HG03354 (cell line): ENCODE results near the gene ESYT3.

Experiments
- ATAC-seq: cut with Tn5 transposase; IDR thresholded peaks from one replicate; pipeline ENCODE4 v1.9.1; 2021; ENCODE audit warnings: mild to moderate bottlenecking; ENCODE audit not compliant: unreplicated experiment, poor library complexity, severe bottlenecking

The ESYT3 gene, protein sequence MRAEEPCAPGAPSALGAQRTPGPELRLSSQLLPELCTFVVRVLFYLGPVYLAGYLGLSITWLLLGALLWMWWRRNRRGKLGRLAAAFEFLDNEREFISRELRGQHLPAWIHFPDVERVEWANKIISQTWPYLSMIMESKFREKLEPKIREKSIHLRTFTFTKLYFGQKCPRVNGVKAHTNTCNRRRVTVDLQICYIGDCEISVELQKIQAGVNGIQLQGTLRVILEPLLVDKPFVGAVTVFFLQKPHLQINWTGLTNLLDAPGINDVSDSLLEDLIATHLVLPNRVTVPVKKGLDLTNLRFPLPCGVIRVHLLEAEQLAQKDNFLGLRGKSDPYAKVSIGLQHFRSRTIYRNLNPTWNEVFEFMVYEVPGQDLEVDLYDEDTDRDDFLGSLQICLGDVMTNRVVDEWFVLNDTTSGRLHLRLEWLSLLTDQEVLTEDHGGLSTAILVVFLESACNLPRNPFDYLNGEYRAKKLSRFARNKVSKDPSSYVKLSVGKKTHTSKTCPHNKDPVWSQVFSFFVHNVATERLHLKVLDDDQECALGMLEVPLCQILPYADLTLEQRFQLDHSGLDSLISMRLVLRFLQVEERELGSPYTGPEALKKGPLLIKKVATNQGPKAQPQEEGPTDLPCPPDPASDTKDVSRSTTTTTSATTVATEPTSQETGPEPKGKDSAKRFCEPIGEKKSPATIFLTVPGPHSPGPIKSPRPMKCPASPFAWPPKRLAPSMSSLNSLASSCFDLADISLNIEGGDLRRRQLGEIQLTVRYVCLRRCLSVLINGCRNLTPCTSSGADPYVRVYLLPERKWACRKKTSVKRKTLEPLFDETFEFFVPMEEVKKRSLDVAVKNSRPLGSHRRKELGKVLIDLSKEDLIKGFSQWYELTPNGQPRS

DNA sequence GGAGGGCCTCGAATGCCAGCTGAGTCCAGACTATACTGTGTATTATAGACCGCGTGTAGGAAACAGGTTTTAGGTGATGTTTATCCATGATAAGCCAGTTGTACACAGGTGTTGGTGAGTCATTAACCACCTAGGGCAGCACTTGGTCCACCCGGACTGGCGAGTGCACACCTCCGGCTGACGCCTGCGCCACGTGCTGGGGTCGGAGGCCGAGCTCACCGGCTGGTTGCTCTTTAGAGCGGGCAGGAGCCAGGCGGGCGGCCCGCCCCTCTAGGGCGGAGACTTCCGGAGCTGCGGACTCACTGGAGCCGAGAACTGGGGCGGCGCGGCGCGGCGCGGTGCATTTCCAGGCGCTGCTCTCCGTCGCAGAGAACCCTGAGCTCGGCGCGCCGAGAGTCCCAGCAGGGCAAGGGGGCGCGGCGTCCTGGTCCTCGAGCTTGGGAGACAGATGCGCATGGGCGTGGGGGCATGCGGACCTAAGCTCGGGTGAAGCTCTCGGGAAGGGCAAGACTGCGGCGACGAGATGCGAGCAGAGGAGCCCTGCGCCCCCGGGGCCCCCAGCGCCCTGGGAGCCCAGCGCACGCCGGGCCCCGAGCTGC is at the start of gene ESYT3:
ESYT3 (plus strand) TSS at position 341 of the 599 bp plus-strand sequence; CDS start at position 524, 183 bp downstream.
- ATAC-seq = no peak

DNA sequence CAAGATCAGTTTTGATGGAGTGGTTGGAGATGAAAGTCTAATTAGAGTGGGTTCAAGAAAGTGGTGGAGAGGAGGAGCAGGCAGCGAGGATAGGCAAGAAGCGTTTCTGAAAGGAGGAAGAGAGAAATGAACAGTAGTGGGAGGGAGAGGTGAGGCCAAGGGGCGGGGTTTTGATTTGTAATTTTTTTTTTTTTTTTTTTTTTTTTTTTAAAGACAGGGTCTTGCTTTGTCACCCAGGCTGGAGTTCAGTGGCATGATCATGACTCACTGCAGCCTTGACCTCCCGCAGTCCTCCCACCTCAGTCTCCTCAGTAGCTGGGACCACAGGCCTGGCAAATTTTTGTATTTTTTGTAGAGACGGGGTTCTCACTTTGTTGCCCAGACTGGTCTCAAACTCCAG is 49.4 kb upstream of the ESYT3 start:
- ATAC-seq = no peak

DNA sequence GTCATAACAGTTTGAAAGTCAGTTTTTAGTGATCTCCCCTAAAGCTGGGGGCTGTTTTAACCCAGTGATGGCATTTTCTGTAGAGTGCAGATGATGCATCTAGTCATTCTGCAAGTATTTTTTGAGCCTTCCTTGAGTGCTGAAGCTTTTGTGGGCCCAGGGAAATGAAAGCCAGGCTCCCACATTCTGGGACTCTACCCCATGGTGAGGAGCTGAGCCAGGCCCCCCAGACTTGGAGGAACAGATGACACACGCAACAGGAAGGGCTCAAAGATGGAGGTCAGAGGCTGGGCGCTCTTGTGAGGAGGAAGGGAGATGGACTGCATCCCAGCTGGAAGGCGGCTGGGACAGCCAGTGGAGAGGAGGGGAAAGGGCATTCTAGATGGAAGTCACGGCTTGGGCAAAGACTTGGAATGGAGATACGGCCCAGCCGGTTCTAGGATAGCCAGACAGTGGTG is 45.2 kb upstream of the ESYT3 start:
- ATAC-seq = no peak

DNA sequence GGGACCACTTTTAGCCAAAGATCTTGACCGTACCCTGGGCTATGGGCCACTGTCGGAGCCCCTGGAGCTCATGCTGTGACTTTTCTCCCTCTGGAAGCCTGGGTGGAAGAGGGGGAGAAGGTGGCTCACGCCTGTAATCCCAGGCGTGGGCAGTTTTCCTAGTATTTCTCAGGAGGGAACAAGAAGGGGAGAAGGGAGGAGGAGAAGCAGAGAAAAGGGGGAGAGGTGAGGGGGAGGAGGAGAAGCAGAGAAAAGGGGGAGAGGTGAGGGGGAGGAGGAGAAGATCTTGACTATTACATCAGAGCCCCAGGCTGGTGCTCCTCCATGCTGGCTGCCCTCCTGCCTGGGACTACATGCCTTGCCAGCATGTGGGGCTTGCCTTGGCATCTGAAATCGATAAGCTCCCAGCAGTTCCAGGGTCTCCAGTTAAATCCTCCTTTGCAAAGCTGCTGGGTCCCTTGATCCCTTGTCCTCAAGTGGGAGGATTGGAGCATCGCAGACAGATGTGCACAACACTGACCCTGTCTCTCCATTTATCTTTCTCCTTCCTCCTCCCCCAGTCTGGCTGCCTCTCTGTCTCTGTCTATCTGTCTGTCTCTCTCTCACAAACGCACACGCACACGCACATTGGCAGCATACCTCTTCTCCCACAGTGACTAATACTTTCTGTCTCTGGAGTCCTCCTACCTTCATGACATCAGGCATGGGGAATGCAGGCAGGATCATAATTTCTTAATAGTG is 44.4 kb upstream of the ESYT3 start:
- no peak for ATAC-seq

DNA sequence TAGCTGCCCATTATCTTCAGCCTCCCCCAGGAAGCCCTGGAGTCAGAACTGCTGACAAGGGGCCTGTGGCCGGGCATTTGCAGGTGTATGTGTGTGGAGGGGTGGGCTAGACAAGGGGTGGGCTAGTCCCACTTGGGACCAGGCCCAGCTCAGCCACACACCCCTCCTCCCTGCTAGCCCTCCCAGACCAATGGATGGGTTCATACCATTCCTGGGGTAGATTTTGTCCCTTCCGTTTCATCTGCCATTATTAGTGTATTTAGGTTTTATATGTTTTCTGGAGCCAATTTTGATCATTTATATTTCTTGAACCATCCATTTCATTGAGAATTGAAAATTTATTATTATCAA is 43.9 kb upstream of the ESYT3 start:
- ATAC-seq = no peak

DNA sequence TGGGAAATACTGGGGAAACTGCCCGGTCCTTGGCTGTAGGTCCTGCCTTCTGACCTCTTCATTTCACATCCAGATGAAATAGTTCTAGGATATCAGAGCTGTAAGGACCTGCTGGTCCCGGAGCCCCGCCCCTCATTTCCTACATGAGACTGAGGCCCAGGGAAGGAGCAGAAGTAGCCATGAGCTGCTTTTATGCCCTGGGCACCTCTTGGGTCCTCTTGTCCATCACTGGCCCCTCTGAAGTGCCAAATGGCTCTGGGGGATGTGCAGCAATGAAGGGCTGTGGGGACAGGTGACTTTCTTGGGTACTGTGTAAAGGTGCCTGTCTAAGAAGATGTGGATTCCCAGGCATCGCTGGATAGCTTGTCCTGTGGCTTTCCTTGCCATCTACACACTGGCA is 40.3 kb upstream of the ESYT3 start:
- ATAC-seq = no peak

DNA sequence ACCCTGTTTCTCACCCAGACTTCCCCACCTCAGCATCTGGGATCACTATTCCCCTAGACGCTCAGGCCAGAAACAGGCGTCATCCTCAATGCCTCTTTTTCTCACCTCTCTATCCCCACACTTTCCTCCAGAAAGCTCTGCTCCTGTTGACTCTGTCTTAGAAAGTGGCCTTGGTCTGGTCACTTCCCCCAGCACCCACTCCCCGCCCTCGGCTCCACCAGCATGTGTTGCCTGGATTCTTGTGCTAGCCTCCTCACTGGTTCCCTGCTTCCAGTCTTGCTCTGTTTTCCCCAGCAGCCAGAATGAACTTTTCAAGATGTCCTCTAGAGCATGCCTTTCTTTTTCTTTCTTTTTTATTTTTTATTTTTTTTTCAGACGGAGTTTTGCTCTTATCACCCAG is 39.7 kb upstream of the ESYT3 start:
- ATAC-seq = no peak

DNA sequence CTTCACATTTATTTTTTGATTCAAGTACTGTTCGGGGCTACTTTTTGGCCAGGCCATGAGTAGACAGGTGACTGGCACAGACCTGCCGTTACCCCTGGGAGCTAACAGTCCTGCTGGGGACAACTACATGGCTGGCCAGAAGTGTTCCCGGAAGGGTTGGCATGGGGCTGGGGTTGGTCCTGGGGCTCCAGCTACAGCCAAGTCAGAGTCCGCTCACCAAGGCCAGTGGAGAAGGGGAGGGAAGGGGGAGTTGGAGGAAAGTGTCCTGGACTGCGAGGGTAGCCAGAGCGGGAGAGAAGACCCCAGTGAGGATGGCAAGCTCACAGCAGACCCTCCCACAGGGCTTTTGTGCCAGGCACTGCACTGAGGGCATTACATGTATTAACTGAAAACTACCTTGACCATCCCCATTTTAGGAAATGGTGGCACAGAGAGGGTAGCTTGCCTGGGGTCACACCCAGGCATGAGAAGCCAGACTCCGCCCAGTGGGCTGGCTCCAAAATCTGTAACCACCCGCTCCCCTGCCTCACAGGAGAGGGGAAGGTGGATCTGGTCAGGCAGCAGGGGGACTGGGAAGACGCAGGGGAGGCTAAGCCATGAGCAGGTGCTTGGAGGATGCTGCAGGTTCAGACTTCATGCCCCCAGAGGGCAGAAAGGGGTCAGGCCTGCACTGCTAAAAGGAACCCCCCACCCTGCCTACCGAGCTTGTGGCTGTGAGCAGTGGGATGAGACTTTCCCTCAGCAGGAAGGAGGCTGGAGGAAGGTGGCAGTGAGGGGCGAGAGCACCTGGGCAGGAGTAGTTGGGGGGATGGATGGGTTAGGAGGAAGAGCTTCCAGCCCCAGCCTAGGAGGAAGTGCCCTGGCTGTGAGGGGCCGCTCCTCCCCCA is 38.3 kb upstream of the ESYT3 start:
- no peak for ATAC-seq

DNA sequence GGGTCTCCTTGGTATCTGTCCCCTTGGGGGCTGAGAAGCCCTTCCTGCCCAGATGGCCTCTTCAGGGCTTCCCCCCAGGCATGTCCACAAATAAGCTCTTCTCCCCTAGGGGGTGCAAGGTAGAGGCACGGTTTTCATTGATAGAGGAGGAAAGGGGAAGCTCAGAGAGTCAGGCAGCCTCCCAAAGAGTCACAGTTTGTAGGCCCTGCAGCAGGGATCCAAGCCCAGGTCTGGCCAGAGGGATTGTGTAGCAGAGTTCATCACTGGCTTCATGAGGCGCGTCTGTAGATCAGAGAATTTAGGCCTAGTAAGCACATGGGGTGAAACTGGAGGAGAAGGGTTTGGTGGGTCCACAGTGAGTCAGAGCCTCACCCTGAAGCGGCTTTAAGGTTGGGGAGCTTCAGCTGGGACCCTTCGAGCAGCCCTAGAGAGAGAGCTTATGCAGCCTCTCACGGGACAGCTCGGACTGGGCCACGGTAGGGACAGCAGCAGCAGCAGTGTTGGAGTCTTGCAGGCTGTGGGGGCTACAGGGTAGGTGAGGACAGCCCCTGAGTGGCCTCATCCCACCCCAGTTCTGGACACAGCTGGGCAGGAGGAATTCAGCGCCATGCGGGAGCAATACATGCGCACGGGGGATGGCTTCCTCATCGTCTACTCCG is 37.5 kb upstream of the ESYT3 start:
- no peak for ATAC-seq

DNA sequence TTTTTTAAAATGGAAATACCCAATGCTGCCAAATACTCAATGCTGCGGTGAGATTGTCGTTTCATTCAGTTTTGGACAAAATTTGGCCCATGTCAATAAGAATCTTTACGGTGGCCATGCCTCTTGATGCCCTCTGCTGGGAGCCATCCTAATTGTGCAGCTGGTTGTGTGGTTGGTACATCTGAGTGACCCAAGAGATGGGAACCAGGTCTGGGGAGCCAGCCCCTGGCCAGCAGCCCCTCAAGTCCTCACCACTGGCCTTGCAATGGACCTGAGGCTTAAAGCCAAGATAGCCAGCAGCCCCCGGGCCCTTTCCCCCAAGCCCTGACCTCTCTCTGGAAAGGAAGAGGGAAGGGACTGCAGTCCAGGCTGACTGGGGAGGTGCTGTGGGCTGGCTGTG is 36.4 kb upstream of the ESYT3 start:
- ATAC-seq = no peak

DNA sequence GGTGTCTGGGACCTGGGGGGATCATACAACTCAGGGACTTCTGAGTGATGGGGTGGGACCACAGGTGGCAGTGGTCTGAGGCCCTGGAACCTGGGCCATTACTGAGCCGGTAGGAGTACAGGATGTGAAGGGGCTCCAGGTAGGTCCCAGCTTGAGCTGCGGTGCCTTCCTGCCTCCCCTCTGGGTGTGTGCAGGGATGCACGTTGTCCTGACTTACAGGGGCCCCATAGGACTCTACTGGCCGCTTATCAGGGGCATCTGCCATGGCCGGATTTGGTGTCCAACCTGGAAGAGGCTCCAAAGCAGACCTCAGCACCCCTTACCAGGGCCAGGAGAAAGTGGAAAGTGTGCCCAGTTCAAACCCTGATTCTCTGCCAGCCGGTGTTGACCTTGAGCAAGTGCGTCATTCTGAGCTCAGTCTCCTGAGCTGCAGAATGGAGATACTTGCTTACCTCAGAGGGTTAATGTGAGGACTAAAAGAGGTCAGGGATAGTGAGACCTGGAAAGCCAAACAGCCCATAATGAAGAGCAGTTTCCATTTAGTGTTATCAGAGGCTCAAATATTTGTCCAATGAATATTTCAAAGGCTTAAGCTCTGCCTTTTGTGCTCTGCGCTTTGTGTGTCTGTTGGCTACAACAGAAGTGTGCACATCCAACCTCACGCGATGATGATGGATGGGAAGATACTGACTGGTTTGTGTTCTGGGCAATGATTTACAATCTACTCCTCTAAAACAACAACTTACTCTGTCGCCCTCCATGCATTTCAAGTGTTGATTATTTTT is 35.4 kb upstream of the ESYT3 start:
- ATAC-seq = no peak

DNA sequence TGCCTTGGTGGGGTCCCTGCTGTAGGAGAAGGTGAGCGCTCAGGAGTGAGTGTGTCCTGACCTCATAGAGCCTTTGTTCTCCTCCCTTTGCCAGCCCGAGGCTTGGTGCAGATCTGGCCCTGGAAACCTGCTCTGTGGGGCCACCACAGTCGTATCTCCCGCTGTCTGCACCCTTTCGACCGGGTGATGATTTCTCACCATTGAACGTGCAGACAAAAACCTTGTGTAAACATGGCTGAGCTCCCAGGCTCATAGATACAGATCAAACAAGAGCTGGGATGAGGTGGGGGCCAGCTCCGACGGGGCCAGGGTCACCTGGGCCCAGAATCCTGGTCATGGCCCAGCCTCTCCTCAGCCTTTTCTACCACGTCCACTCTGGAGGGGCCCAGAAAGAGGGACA is 34.6 kb upstream of the ESYT3 start:
- ATAC-seq = no peak

DNA sequence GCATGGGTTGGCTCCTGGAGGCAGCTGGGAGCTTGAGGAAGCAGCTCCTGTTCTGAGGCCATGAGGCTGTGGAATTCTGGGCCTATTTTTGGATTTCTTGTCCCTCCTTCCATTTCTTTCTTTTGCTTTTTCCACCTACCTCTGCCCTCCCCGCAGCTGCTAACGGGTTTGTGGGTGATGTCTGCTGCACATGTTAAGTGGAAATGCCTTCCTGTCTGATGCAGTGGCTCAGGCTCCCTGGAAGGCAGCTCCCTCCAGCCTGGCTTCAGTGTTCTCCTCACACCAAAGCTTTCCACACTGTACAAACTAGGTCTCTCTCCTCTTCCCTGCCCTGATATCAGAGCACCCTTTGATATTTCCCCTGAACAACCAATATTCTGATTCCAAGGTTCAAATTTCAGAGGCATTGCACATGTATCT is 33.8 kb upstream of the ESYT3 start:
- ATAC-seq = no peak

DNA sequence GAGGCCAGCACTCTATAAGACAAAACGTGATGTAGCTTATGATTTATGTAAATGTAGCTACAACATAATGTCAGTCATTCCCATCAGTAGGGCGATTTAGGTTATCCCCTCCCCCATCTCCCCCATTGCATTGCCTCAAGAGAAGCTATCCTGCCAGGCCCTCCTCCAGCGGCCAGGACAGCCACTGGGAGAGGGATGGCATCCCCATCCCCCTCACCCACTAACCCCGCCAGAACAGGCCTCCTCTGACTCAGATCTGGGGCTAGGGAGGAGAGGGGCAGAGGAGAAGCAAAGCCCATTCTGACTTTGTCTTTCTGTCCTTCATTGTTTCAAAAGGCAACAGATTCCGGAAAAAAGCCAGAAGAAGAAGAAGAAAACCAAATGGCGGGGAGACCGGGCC is 32.6 kb upstream of the ESYT3 start:
- ATAC-seq = no peak

DNA sequence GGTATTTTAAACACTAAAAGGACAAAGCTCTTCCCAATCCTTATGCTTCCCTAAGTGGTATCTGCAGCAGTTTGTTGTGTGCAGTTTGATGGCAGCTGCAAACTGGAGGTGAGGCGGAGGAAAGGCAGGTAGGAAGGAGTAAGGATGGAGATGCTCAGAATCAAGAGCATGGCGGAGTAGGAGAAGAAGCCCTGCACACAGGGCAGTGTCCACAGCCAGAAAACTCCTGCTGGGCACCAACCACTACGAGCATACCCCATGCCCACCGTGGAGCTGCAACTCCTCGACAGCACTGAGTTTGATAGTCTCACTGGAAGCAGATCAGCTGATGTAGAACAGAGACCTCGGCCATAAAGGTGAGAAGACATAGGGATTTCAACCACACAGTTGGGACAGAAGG is 30.3 kb upstream of the ESYT3 start:
- no peak for ATAC-seq

DNA sequence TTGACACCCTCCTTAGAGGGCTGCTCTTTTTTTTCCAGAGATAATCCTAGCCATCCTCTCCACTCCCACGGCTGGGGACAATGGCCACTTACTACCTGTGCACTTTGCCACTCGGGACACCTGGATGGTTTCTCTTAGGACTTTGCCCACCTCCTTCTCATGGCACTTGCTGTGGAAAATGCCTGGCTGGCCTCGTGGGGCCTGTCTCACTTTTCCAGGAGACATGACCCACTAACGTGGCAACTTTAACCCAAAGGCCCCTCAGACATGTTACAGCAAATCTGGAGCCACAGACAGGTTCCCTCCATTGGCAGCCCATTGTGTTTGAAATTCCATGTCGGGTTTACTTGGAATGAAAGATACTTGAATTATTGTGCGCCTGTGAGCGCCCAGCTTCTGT is 29.4 kb upstream of the ESYT3 start:
- ATAC-seq = no peak

DNA sequence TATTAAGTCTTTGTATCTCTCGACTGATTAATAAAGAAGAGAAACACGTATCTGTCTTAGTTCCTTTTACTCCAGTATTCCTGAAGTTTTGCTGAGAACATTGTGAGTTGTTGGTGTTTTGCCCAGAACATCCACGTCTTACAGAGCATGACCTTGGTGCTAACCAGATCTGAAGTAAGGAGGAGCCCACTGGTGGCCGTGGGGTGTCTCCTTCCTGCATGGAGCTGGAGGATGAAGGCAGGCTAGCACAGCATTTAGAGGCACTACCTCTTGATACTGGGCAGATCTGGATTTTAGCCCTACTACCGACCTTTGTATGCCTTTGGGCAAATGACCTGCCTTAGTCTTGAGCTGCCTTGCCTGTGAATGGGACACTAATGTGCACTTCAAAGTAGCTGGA is 28.9 kb upstream of the ESYT3 start:
- ATAC-seq = no peak

DNA sequence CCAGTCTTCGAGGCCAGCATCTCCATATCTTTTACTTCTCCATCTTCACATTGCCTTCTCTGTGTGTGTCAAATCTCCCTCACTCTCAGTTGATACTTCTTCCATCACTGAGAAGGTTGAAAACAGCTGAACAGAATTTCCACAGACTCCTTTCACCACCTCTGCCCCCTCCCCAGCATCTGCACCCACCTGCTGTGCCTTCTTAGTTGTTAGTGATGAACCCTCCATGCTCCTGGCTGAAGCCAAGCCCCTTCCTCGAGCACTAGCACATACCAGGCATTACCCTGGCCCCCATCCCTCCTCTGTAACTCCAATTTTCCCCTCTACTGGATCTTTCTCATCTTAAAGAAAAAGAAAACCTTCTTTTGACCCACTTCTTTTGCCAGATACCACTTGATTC is 27.8 kb upstream of the ESYT3 start:
- ATAC-seq = no peak
